Measurements from ENCODE around the gene FKBP9. TPM values are rescaled to one million over a fixed set of nuclear protein-coding genes. Genes with fewer than 3 reads are reported as not detected.
"Not testable (repeated sequence)": the region's sequence is repeated elsewhere in the genome, so short reads cannot be mapped to it uniquely, and the experiment has no call there.

Gene FKBP9
- total RNA-seq, 1 experiment from 2014 or later: not detected

DNA sequence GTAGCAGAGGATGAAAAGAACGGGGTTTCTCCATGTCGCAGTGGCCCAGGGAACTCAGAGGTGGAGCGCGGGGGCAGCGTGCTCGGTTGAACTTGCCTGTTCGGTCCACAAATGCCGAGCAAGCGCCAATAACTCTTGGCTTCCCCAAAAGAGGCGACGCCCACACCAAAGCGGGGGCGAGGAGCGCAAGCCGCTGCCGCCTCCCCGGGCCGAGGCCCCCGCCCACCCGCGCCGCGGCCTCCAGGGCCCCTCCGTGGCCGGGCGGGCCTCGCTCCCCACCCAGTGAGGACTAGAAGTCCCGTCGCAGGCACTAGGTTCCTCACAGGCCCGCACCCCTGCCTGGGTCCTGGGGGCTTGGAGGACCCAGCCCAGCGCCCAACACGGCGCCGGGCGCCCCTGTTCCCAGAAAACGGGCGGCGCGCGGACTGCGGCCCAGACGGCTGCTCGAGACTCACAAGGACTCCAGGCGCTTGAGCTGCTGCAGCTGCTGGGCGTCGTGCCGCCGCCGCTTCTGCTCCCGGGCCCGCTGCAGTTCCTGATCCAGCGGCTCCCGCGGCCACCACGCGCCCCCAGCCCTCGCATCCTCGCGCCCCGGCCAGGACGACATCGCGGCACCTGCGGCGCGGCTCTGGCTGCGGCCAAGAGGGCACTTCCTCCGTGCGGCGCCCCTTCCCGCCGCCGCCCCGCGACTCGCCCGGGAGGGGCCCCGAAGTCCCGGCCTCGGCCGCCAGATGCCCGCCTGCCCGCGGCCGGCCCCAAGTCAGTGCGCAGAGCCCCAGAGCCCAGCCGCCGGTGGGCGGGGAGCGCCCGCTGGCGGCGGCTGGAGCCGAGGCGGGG is 14.6 kb upstream of the FKBP9 start:
- Histone ChIP-seq H4K20me1 (ENCODE audit: insufficient read depth, low read depth, low read length) (no peaks in the 10 kb centered on the region), H3K36me3 (ENCODE audit: insufficient read depth, low read length) (no peaks in the 10 kb centered on the region), H3K27ac (ENCODE audit: low read length) (no peak overlapping the region), H3K9ac (ENCODE audit: low read length) (no peak overlapping the region), H3K4me3 (ENCODE audit: low read length) (no peak overlapping the region), H3K9me2 (replicated peaks; ENCODE audit: insufficient read depth, low read length) (no peaks in the 10 kb centered on the region), H3K27me3 (ENCODE audit: low read length) (no peaks in the 10 kb centered on the region), H3K4me1 (ENCODE audit: low read length) (no peaks in the 10 kb centered on the region), H3K79me2 (ENCODE audit: low read length) (no peaks in the 10 kb centered on the region), H3K4me2 (ENCODE audit: low read depth, low read length, poor library complexity, severe bottlenecking) (no peak overlapping the region), H3K9me3 (ENCODE audit: low read length) (no peaks in the 10 kb centered on the region), H2AFZ (ENCODE audit: low read length) (no peak overlapping the region)
- no peak for DNase-seq

GRCh38 chr7:32943252-32944030 is 13.8 kb upstream of the FKBP9 start:
- no peak overlapping the region for H2AFZ ChIP-seq (ENCODE audit: low read length)
- no peak overlapping the region for H3K4me3 ChIP-seq (ENCODE audit: low read length)
- H3K27me3 ChIP-seq (ENCODE audit: low read length): no peaks in the 10 kb centered on the region
- no peak for DNase-seq
- no peak overlapping the region for H3K4me2 ChIP-seq (ENCODE audit: low read depth, low read length, poor library complexity, severe bottlenecking)
- no peak overlapping the region for H3K27ac ChIP-seq (ENCODE audit: low read length)
- H3K4me1 ChIP-seq (ENCODE audit: low read length): no peaks in the 10 kb centered on the region
- no peaks in the 10 kb centered on the region for H3K9me2 ChIP-seq (replicated peaks; ENCODE audit: insufficient read depth, low read length)
- H3K36me3 ChIP-seq (ENCODE audit: insufficient read depth, low read length): no peaks in the 10 kb centered on the region
- H3K9ac ChIP-seq (ENCODE audit: low read length): no peak overlapping the region
- H3K9me3 ChIP-seq (ENCODE audit: low read length): peaks cover 5% of the 10 kb centered on the region
- no peaks in the 10 kb centered on the region for H3K79me2 ChIP-seq (ENCODE audit: low read length)
- H4K20me1 ChIP-seq (ENCODE audit: insufficient read depth, low read depth, low read length): no peaks in the 10 kb centered on the region

- no peak overlapping the region for H3K27ac ChIP-seq (ENCODE audit: low read length)
- no peak overlapping the region for H3K4me3 ChIP-seq (ENCODE audit: low read length)
- no peak for DNase-seq
- no peaks in the 10 kb centered on the region for H4K20me1 ChIP-seq (ENCODE audit: insufficient read depth, low read depth, low read length)
- no peaks in the 10 kb centered on the region for H3K9me2 ChIP-seq (replicated peaks; ENCODE audit: insufficient read depth, low read length)
- no peaks in the 10 kb centered on the region for H3K36me3 ChIP-seq (ENCODE audit: insufficient read depth, low read length)
- H3K9me3 ChIP-seq (ENCODE audit: low read length): peaks cover 8% of the 10 kb centered on the region
- no peak overlapping the region for H3K9ac ChIP-seq (ENCODE audit: low read length)
- no peak overlapping the region for H3K4me2 ChIP-seq (ENCODE audit: low read depth, low read length, poor library complexity, severe bottlenecking)
- H2AFZ ChIP-seq (ENCODE audit: low read length): no peak overlapping the region
- H3K79me2 ChIP-seq (ENCODE audit: low read length): no peaks in the 10 kb centered on the region
- H3K4me1 ChIP-seq (ENCODE audit: low read length): no peaks in the 10 kb centered on the region
- H3K27me3 ChIP-seq (ENCODE audit: low read length): no peaks in the 10 kb centered on the region
These were observed 9.7 kb upstream of the FKBP9 start for GRCh38 chr7:32947420-32947983.

GRCh38 chr7:32948202-32948601 is 9.0 kb upstream of the FKBP9 start:
- H3K4me2 ChIP-seq (ENCODE audit: low read depth, low read length, poor library complexity, severe bottlenecking): no peak overlapping the region
- H3K79me2 ChIP-seq (ENCODE audit: low read length): no peaks in the 10 kb centered on the region
- no peaks in the 10 kb centered on the region for H3K36me3 ChIP-seq (ENCODE audit: insufficient read depth, low read length)
- DNase-seq: peak; percentile 46
- H3K27ac ChIP-seq (ENCODE audit: low read length): no peak overlapping the region
- H3K9ac ChIP-seq (ENCODE audit: low read length): no peak overlapping the region
- H3K27me3 ChIP-seq (ENCODE audit: low read length): no peaks in the 10 kb centered on the region
- H3K4me3 ChIP-seq (ENCODE audit: low read length): no peak overlapping the region
- H3K4me1 ChIP-seq (ENCODE audit: low read length): no peaks in the 10 kb centered on the region
- no peak overlapping the region for H2AFZ ChIP-seq (ENCODE audit: low read length)
- no peaks in the 10 kb centered on the region for H3K9me2 ChIP-seq (replicated peaks; ENCODE audit: insufficient read depth, low read length)
- no peaks in the 10 kb centered on the region for H4K20me1 ChIP-seq (ENCODE audit: insufficient read depth, low read depth, low read length)
- H3K9me3 ChIP-seq (ENCODE audit: low read length): peaks cover 8% of the 10 kb centered on the region

DNA sequence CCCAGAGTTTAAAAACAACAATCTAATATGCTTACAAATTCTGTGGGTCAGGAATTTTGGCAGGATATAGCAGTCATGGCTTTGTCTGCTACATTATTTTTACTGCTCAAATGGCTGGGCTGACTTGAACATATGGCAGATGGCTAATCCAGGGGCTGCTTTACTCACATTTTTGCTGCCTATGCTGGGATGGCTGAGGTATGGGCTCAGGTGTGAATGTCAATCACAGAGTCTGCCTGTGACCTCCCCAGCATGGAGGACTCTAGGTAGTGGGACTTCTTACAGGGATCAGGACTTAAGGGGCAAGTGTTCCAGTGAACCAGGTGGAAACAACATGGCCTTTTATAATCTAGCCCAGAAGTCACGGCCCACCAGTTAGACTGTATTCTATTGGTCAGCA is 4.4 kb upstream of the FKBP9 start:
- Histone ChIP-seq H3K4me3 (ENCODE audit: low read length) (no peak overlapping the region), H3K27me3 (ENCODE audit: low read length) (no peaks in the 10 kb centered on the region), H3K4me2 (ENCODE audit: low read depth, low read length, poor library complexity, severe bottlenecking) (no peak overlapping the region), H3K79me2 (ENCODE audit: low read length) (no peaks in the 10 kb centered on the region), H3K9ac (ENCODE audit: low read length) (no peak overlapping the region), H3K27ac (ENCODE audit: low read length) (no peak overlapping the region), H3K9me3 (ENCODE audit: low read length) (peaks cover 8% of the 10 kb centered on the region), H3K9me2 (replicated peaks; ENCODE audit: insufficient read depth, low read length) (no peaks in the 10 kb centered on the region), H3K36me3 (ENCODE audit: insufficient read depth, low read length) (no peaks in the 10 kb centered on the region), H3K4me1 (ENCODE audit: low read length) (no peaks in the 10 kb centered on the region), H4K20me1 (ENCODE audit: insufficient read depth, low read depth, low read length) (no peaks in the 10 kb centered on the region), H2AFZ (ENCODE audit: low read length) (no peak overlapping the region)
- no peak for DNase-seq

GRCh38 chr7:32958046-32959025 is 1.1 kb downstream of the FKBP9 start:
- no peak overlapping the region for H3K9ac ChIP-seq (ENCODE audit: low read length)
- H3K9me3 ChIP-seq (ENCODE audit: low read length): no peaks in the 10 kb centered on the region
- H3K79me2 ChIP-seq (ENCODE audit: low read length): no peaks in the 10 kb centered on the region
- H3K27me3 ChIP-seq (ENCODE audit: low read length): no peaks in the 10 kb centered on the region
- H3K9me2 ChIP-seq (replicated peaks; ENCODE audit: insufficient read depth, low read length): no peaks in the 10 kb centered on the region
- H3K4me2 ChIP-seq (ENCODE audit: low read depth, low read length, poor library complexity, severe bottlenecking): no peak overlapping the region
- no peaks in the 10 kb centered on the region for H3K4me1 ChIP-seq (ENCODE audit: low read length)
- no peak overlapping the region for H3K27ac ChIP-seq (ENCODE audit: low read length)
- DNase-seq: no peak
- no peak overlapping the region for H3K4me3 ChIP-seq (ENCODE audit: low read length)
- H2AFZ ChIP-seq (ENCODE audit: low read length): no peak overlapping the region
- H3K36me3 ChIP-seq (ENCODE audit: insufficient read depth, low read length): no peaks in the 10 kb centered on the region
- no peaks in the 10 kb centered on the region for H4K20me1 ChIP-seq (ENCODE audit: insufficient read depth, low read depth, low read length)

DNA sequence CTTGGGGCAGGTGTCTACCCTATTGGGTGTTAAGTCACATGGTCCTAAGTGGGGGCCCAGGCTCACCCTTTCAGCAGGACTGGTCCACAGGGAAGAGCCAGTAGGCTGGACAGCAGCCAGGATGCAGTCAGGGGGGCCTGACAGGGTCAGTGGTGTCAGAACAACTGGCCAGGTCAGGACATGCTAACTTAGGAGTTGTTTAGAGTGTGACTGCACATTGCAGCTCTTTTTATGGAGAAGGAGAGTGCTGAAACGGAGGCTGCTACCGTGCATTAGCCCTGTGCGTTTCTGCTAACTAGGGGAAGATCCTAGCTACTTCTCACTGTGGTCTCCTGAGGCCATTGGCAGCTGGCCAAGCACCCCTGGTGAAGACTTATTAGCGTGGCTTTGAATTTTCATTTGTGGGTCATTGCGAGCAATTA is 6.7 kb downstream of the FKBP9 start:
- not testable (repeated sequence) for H3K79me2 ChIP-seq (ENCODE audit: low read length); H3K9ac ChIP-seq (ENCODE audit: low read length); H4K20me1 ChIP-seq (ENCODE audit: insufficient read depth, low read depth, low read length); H3K9me2 ChIP-seq (replicated peaks; ENCODE audit: insufficient read depth, low read length); H3K36me3 ChIP-seq (ENCODE audit: insufficient read depth, low read length); H3K9me3 ChIP-seq (ENCODE audit: low read length); H3K27ac ChIP-seq (ENCODE audit: low read length); H2AFZ ChIP-seq (ENCODE audit: low read length); H3K27me3 ChIP-seq (ENCODE audit: low read length); H3K4me3 ChIP-seq (ENCODE audit: low read length); H3K4me1 ChIP-seq (ENCODE audit: low read length)
- peak overlapping the region; percentile 11 for H3K4me2 ChIP-seq (ENCODE audit: low read depth, low read length, poor library complexity, severe bottlenecking)
- DNase-seq: peak; percentile 58

Measured in Karpas-422 (cell line).